Ovary (tissue), 3 donors: Measurements from ENCODE around the gene GPR26.

Experiments
- CTCF ChIP-seq, 3 donors: fragments of 450-650 bp in 2 of 3; fragments of 200-600 bp in 1 of 3; IDR thresholded peaks; one replicate each; pipeline versions ENCODE4 v1.5.1 to v1.8.0; 2016 to 2022; ENCODE audit warnings: antibody characterized with exemption in 3 of 3, mild to moderate bottlenecking in 1 of 3
- POLR2A ChIP-seq: fragments of 450-650 bp; IDR thresholded peaks from one replicate; pipeline ENCODE4 v1.6.1; 2017; ENCODE audit warnings: antibody characterized with exemption, mild to moderate bottlenecking, moderate library complexity
- donor health status: DM: no; HTN: no; CAD: no.

- TF ChIP-seq POLR2A (no peak), CTCF (IDR thresholded peaks at IDR 0.05) (no peak)
These were observed 55.4 kb downstream of the GPR26 start for GRCh38 chr10:123721441-123722049.
